HepG2 (cell line): ENCODE data around the gene MAB21L4. TPM values are rescaled to one million over a fixed set of nuclear protein-coding genes. Genes with fewer than 3 reads are reported as not detected.

ENCODE experiments used
- ATAC-seq: fragments of 200-7000 bp; cut with Tn5 transposase; 3 replicates; pipeline ENCODE4 v1.9.1; 2020; ENCODE audit warnings: mild to moderate bottlenecking, moderate library complexity
- BruUV-seq: library from RNA; stranded (reverse); fragments of 400-500 nt; replicated peaks from 2 replicates; lab custom pipeline; 2021; lab: Mats Ljungman, UMichigan
- CTCF ChIA-PET: fragments of 300-600 bp; formaldehyde crosslinking; extraction: SDS; loops from one replicate; lab custom pipeline; 2021; ENCODE audit warnings: low total read pairs, inconsistent platforms, low intra/inter-chr PET ratio; lab: Yijun Ruan, JAX
- POLR2A ChIA-PET: fragments of 350-600 bp; sonication (Branson Sonifier 250); formaldehyde crosslinking; loops from one replicate; lab custom pipeline; 2020; ENCODE audit warnings: antibody characterized with exemption, inconsistent platforms; lab: Yijun Ruan, JAX
- DNase-seq: peaks from one replicate; pipeline ENCODE4 v3.0.0-alpha.2; 2015; ENCODE audit warnings: low spot score
- FAIRE-seq: peaks from 3 replicates; lab custom pipeline; 2011; peaks lifted over from hg19 to GRCh38; lab: Jason Lieb, UNC
- H2AFZ ChIP-seq: one replicate; pipeline ENCODE4 v1.6.1; 2011; ENCODE audit warnings: low read length, inconsistent platforms
- H3K27ac ChIP-seq: fragments of 300-600 bp; 3 replicates; pipeline ENCODE4 v1.8.0; 2011; ENCODE audit warnings: mixed run types, mild to moderate bottlenecking, mixed read lengths, low read length, inconsistent platforms; ENCODE audit not compliant: insufficient read depth; ENCODE audit errors: extremely low read length
- H3K27me3 ChIP-seq, 2 experiments: fragments of 200-600 bp in 1 of 2; 2 replicates in 1 of 2; 3 replicates in 1 of 2; pipeline versions ENCODE4 v1.6.0 to v1.8.0; 2011; ENCODE audit warnings: low read length in 2 of 2, mild to moderate bottlenecking in 2 of 2, moderate library complexity in 2 of 2, inconsistent platforms in 1 of 2; ENCODE audit not compliant: insufficient read depth in 2 of 2, control insufficient read depth in 1 of 2
- H3K36me3 ChIP-seq, 2 experiments: fragments of 200-600 bp in 1 of 2; replicated peaks in 1 of 2; 2 replicates in 1 of 2; 3 replicates in 1 of 2; pipeline versions ENCODE4 v1.5.1 to v1.8.0; 2011; ENCODE audit warnings: low read length in 2 of 2, inconsistent platforms in 1 of 2; ENCODE audit not compliant: insufficient read depth in 2 of 2, control insufficient read depth in 1 of 2
- H3K4me1 ChIP-seq: 2 replicates; pipeline ENCODE4 v1.5.1; 2012; ENCODE audit warnings: low read length, inconsistent platforms; ENCODE audit not compliant: insufficient read depth
- H3K4me2 ChIP-seq: 2 replicates; pipeline ENCODE4 v1.6.0; 2011; ENCODE audit warnings: low read depth, low read length, inconsistent platforms
- H3K4me3 ChIP-seq, 3 experiments: fragments of 200-600 bp in 1 of 3; sonication (generic), shearing (Covaris generic) in 1 of 3; replicated peaks in 1 of 3; 2 replicates each; pipeline ENCODE4 v1.5.1; 2011 to 2016; ENCODE audit warnings: low read length in 3 of 3, inconsistent platforms in 2 of 3, low read depth in 2 of 3, mild to moderate bottlenecking in 2 of 3, control low read depth in 1 of 3, mixed read lengths in 1 of 3; ENCODE audit not compliant: insufficient read depth in 1 of 3
- H3K79me2 ChIP-seq: one replicate; pipeline ENCODE4 v1.6.1; 2011; ENCODE audit warnings: low read length, inconsistent platforms; ENCODE audit not compliant: insufficient read depth
- H3K9ac ChIP-seq: 2 replicates; pipeline ENCODE4 v1.6.0; 2011; ENCODE audit warnings: mild to moderate bottlenecking, low read depth, low read length, inconsistent platforms; ENCODE audit not compliant: insufficient read depth
- H3K9me3 ChIP-seq: 2 replicates; pipeline ENCODE4 v1.5.1; 2012; ENCODE audit warnings: mild to moderate bottlenecking, low read length
- H4K20me1 ChIP-seq: 2 replicates; pipeline ENCODE4 v1.6.0; 2011; ENCODE audit warnings: inconsistent platforms, mild to moderate bottlenecking, low read length, moderate library complexity; ENCODE audit not compliant: insufficient read depth
- ATAD3A ChIP-seq: sonication (generic); formaldehyde crosslinking; IDR thresholded peaks from 2 replicates; pipeline ENCODE4 v1.4.0; 2020; ENCODE audit warnings: missing genetic modification reagents
- CTCF ChIP-seq: sonication (generic); formaldehyde crosslinking; IDR thresholded peaks from 2 replicates; pipeline ENCODE4 v1.5.0; 2020; ENCODE audit warnings: mild to moderate bottlenecking, missing genetic modification reagents, moderate library complexity
- HMG20A ChIP-seq: IDR thresholded peaks from 2 replicates; pipeline ENCODE4 v1.6.1; 2016; ENCODE audit warnings: borderline replicate concordance
- NCOA5 ChIP-seq: sonication (generic); formaldehyde crosslinking; IDR thresholded peaks from 2 replicates; pipeline ENCODE4 v1.4.0; 2020; ENCODE audit warnings: missing genetic modification reagents
- NFKBIZ ChIP-seq: IDR thresholded peaks from 2 replicates; pipeline ENCODE4 v1.6.1; 2018; ENCODE audit warnings: missing genetic modification reagents, missing compliant biosample characterization
- SMAD3 ChIP-seq: sonication (generic); formaldehyde crosslinking; IDR thresholded peaks from 2 replicates; pipeline ENCODE4 v1.4.0; 2020; ENCODE audit warnings: missing genetic modification reagents
- ZBTB26 ChIP-seq: IDR thresholded peaks from 2 replicates; pipeline ENCODE4 v1.6.1; 2016; ENCODE audit warnings: missing compliant biosample characterization, missing genetic modification reagents, borderline replicate concordance
- ZBTB44 ChIP-seq: sonication (generic); formaldehyde crosslinking; IDR thresholded peaks from 2 replicates; pipeline ENCODE4 v1.4.0; 2020; ENCODE audit warnings: missing genetic modification reagents
- ZNF136 ChIP-seq: sonication (generic); formaldehyde crosslinking; IDR thresholded peaks from 2 replicates; pipeline ENCODE4 v1.8.1; 2022; ENCODE audit warnings: low read depth, mild to moderate bottlenecking, moderate library complexity, missing genetic modification reagents
- ZNF570 ChIP-seq: sonication (generic); formaldehyde crosslinking; IDR thresholded peaks from 2 replicates; pipeline ENCODE4 v1.4.0; 2020; ENCODE audit warnings: mild to moderate bottlenecking, missing genetic modification reagents, borderline replicate concordance
- ZNF75D ChIP-seq: sonication (generic); formaldehyde crosslinking; IDR thresholded peaks from 2 replicates; pipeline ENCODE4 v1.8.1; 2023; ENCODE audit warnings: missing genetic modification reagents, mild to moderate bottlenecking, borderline replicate concordance
- WGBS: methylation state at CpG from one replicate; pipeline ENCODE4 v1.1.6; 2017; ENCODE audit warnings: low lambda C conversion rate; 5-methylcytosine and 5-hydroxymethylcytosine counted together
- in situ Hi-C: cut with HindIII; loops from 2 replicates; pipeline ENCODE4 v1.10.0; 2017; ENCODE audit warnings: low pct_unique_long_range_greater_than_20kb; ENCODE audit not compliant: extremely low pct_ligation_motif_present
- intact Hi-C: fragments of 100-400 bp; cut with micrococcal nuclease; formaldehyde crosslinking; loops from one replicate; pipeline ENCODE4 v1.10.0; 2022; ENCODE audit not compliant: unreplicated experiment
- polyA plus RNA-seq, 8 experiments: library from polyadenylated mRNA; depleted of rRNA in 3 of 8; stranded (reverse) in 7 of 8; unstranded in 1 of 8; fragments of >200 nt; fragmentation: Illumina TruSeq in 4 of 8; extraction: Trizol in 4 of 8; gene quantifications; 2 replicates each; pipeline versions ENCODE4 v1.2.1 to v1.2.3, GENCODE V29; 2011 to 2016; ENCODE audit warnings: low read depth in 4 of 8, missing spikeins in 1 of 8, mixed read lengths in 1 of 8; ENCODE audit not compliant: insufficient read depth in 1 of 8
- total RNA-seq, 5 experiments: library from RNA; depleted of rRNA; stranded (reverse); fragments of >200 nt; fragmentation: Illumina TruSeq; extraction: Trizol; gene quantifications; 2 replicates each; pipeline ENCODE4 v1.2.3, GENCODE V29; 2016; ENCODE audit warnings: low read depth in 1 of 5

The MAB21L4 gene
- total and polyA plus RNA-seq, 2 of the 13 experiments (the other 11 are each of a cell fraction or from before 2014, with no cell fraction given): 3.0 to 14.0 TPM

GRCh38 chr2:240852671-240853314 is 43.2 kb downstream of the MAB21L4 start:
- in situ Hi-C loops: loop anchor here (25.0 kb wide), 1 partner anchor 785 kb away; the partner anchor contains the start of genes ATG4B and THAP4

More at GRCh38 chr2:240852671-240853314, 43.2 kb downstream of the MAB21L4 start:
- Histone ChIP-seq H3K36me3 (no peaks in the 10 kb centered on the region), H3K4me2 (no peak overlapping the region), H3K27ac (no peak overlapping the region), H3K4me1 (peaks cover 28% of the 10 kb centered on the region), H3K79me2 (no peaks in the 10 kb centered on the region), H3K9me3 (no peaks in the 10 kb centered on the region), H2AFZ (no peak overlapping the region), H3K4me3 (no peak overlapping the region), H3K9ac (no peak overlapping the region), H4K20me1 (no peaks in the 10 kb centered on the region), H3K27me3 (peaks cover 3 to 39% of the 10 kb centered on the region in 2 experiments; a peak in 4 of 5 replicates)
- ChIA-PET POLR2A (interaction anchor here (1.9 kb wide), 1 partner anchor 21 kb away, joined by 4 read pairs; no protein-coding TSS in a partner anchor), CTCF (interaction anchor here (0.8 kb wide), 1 partner anchor 137 kb away, joined by 3 read pairs; no protein-coding TSS in a partner anchor)
- WGBS: 65% methylated on average over 13 of the region's 15 CpGs
- FAIRE-seq: no peak
- DNase-seq: no peak
- TF ChIP-seq SMAD3 (CRISPR knock-in tag) (no peak), NCOA5 (CRISPR knock-in tag) (no peak), ZNF570 (no peak), ZBTB26 (CRISPR knock-in tag) (no peak), ZBTB44 (no peak), ZNF136 (CRISPR knock-in tag) (no peak), ZNF75D (CRISPR knock-in tag) (no peak), ATAD3A (no peak), NFKBIZ (CRISPR knock-in tag) (no peak), HMG20A (CRISPR knock-in tag) (no peak), CTCF (no peak)
- no TSS peak for BruUV-seq
- ATAC-seq: no peak
- intact Hi-C loops: loop anchor here (10.0 kb wide), 1 partner anchor 372 kb away; no protein-coding TSS in a partner anchor
